Neutrophil (primary cell): Measurements from ENCODE around the gene INS.

Source experiments
- H3K27ac ChIP-seq: fragments of 200-600 bp; sonication (generic); 2 replicates; pipeline ENCODE4 v1.5.1; 2016; ENCODE audit warnings: mild to moderate bottlenecking, moderate library complexity
- H3K27me3 ChIP-seq: fragments of 200-600 bp; sonication (generic); 2 replicates; pipeline ENCODE4 v1.6.0; 2016; ENCODE audit warnings: mild to moderate bottlenecking
- H3K36me3 ChIP-seq: fragments of 200-600 bp; sonication (generic); 2 replicates; pipeline ENCODE4 v1.5.1; 2017
- H3K4me1 ChIP-seq, 2 experiments: fragments of 200-600 bp in 1 of 2; sonication (generic) in 1 of 2; 1 replicate in 1 of 2; 2 replicates in 1 of 2; pipeline versions ENCODE4 v1.5.1 to v1.6.1; 2013 to 2016; ENCODE audit warnings: low read depth in 1 of 2, low read length in 1 of 2, mild to moderate bottlenecking in 1 of 2, moderate library complexity in 1 of 2; ENCODE audit not compliant: control insufficient read depth in 1 of 2, insufficient read depth in 1 of 2
- H3K4me3 ChIP-seq, 2 experiments: fragments of 200-600 bp in 1 of 2; sonication (generic) in 1 of 2; 1 replicate in 1 of 2; 2 replicates in 1 of 2; pipeline ENCODE4 v1.5.1; 2013 to 2016; ENCODE audit warnings: low read depth in 1 of 2, low read length in 1 of 2, mild to moderate bottlenecking in 1 of 2, moderate library complexity in 1 of 2
- H3K9me3 ChIP-seq: fragments of 200-600 bp; sonication (generic); 2 replicates; pipeline ENCODE4 v1.5.1; 2016
- TF ChIP-seq, protein P1 (sequence below): fragments of 200-600 bp; sonication (generic); IDR thresholded peaks from 2 replicates; pipeline ENCODE4 v1.5.1; 2016; ENCODE audit warnings: antibody characterized with exemption

INS gene

DNA sequence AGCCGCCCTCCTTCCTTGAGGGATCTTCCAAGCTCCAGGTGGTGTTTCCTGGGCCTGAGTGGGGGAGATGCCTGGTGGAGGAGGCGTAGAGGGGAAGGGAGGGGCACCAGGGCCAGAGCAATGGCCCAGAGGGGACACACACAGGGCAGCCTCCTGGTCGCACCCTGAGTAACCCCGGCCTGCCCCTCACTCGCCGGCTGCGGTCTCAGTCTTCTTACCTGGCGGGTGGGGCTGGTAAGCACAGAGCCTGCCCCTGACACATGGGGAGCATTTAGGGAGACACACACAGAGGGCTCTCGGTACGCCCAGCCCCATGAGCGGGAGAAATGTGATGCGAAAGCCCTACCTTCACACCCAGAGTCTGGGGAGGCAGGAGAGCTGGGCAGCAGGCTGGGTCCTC lies 45.7 kb downstream of the INS start:
- H3K4me1 ChIP-seq, result no peaks in the 10 kb centered on the region
- no peaks in the 10 kb centered on the region for H3K36me3 ChIP-seq
- H3K9me3 ChIP-seq, result no peaks in the 10 kb centered on the region
- H3K4me3 ChIP-seq, result no peak overlapping the region
- peaks cover 12% of the 10 kb centered on the region for H3K27me3 ChIP-seq
- TF ChIP-seq, protein P1, sequence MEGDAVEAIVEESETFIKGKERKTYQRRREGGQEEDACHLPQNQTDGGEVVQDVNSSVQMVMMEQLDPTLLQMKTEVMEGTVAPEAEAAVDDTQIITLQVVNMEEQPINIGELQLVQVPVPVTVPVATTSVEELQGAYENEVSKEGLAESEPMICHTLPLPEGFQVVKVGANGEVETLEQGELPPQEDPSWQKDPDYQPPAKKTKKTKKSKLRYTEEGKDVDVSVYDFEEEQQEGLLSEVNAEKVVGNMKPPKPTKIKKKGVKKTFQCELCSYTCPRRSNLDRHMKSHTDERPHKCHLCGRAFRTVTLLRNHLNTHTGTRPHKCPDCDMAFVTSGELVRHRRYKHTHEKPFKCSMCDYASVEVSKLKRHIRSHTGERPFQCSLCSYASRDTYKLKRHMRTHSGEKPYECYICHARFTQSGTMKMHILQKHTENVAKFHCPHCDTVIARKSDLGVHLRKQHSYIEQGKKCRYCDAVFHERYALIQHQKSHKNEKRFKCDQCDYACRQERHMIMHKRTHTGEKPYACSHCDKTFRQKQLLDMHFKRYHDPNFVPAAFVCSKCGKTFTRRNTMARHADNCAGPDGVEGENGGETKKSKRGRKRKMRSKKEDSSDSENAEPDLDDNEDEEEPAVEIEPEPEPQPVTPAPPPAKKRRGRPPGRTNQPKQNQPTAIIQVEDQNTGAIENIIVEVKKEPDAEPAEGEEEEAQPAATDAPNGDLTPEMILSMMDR, result no peak
- H3K27ac ChIP-seq, result no peak overlapping the region

DNA sequence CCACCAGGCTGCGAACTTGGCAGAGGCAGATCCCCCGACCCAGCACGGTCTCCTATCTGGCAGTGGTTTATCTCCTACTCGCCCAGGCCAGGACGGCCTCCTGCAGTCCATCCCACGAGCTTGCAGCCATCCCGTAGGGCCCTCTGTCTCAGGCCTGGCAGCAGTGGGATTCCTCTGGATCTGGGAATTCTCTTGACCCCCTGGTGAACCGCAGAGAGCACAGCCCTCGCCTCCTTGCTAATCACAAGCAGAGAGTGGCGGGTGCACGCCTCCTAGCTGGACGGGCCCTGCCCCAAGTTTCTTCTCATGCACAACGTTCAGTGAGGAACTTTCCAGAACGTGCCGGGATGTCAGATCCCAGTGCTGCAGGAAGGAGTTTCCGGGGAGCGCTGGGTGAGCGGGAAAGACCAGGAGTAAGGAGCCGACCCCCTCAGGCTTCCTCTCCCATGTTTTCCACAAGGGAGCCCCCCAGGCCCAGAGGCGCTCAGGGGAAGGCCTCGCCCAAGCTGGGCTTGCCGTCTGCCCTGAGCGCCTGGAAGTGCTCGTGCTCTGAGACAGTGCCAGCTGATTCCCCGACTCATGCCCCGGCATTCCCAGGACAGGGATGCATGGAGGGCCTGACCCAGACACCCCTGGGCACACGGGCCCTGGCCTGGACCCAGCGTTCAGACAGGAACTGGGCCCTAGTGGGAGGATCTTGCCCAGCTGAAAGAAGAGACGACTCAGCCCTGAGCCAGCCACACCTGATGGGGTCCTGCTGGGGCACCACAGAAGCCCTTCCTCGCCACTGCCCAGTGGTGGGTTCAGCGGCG lies 46.4 kb downstream of the INS start:
- no peak overlapping the region for H3K4me3 ChIP-seq
- no peaks in the 10 kb centered on the region for H3K4me1 ChIP-seq
- no peaks in the 10 kb centered on the region for H3K9me3 ChIP-seq
- no peaks in the 10 kb centered on the region for H3K36me3 ChIP-seq
- peaks cover 19% of the 10 kb centered on the region for H3K27me3 ChIP-seq
- H3K27ac ChIP-seq, result no peak overlapping the region
- TF ChIP-seq, protein P1, result no peak

DNA sequence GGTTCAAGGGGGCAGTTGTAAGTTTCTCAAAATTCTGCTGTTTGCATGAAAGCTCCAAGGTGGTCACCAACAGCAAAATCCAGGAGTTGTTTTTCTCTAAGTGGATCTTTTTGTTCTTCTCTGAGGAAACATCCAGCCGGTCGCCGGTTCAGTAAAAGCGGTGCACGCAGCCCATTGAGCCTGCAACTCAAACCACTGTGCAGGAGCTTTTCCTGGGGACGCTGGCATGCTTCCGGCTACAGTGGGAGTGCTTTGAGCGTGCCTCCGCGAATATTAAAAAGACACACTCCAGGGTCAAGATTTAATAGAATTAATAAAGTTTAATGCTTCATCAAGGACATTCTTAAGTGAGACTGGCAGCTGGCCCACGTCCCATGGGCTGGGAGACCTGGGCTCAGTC lies 47.2 kb downstream of the INS start:
- no peak overlapping the region for H3K27ac ChIP-seq
- H3K4me1 ChIP-seq, result no peaks in the 10 kb centered on the region

DNA sequence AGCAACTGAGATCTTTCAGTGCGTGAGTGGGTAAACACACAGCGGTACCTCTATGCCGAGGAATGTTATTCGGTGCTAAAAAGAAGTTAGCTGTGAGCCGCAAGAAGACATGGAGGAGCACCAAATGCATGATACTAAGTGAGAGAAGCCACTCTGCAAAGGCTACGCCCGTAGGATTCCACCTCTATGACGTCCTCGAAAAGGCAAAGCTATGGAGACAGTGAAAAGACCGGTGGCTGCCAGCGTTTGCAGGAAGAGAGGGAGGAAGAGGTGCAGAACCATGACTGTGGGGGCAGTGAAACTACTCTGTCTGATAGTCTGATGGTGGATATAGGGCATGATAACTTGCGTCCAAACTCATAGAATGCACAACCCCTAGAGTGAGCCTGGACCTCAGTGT lies 50.5 kb downstream of the INS start:
- no peaks in the 10 kb centered on the region for H3K4me1 ChIP-seq
- peaks cover 28% of the 10 kb centered on the region for H3K27me3 ChIP-seq
- no peaks in the 10 kb centered on the region for H3K36me3 ChIP-seq
- H3K9me3 ChIP-seq, result no peaks in the 10 kb centered on the region
- H3K27ac ChIP-seq, result no peak overlapping the region
- TF ChIP-seq, protein P1, result no peak
- H3K4me3 ChIP-seq, result no peak overlapping the region

More for the DNA sequence above, 47.2 kb downstream of the INS start:
- Histone ChIP-seq H3K4me3 (no peak overlapping the region), H3K9me3 (no peaks in the 10 kb centered on the region), H3K36me3 (no peaks in the 10 kb centered on the region), H3K27me3 (peaks cover 28% of the 10 kb centered on the region)
- TF ChIP-seq, protein P1, result no peak
